GM12878 (cell line): ENCODE results near the gene EPB41. TPM values are rescaled to one million over a fixed set of nuclear protein-coding genes. Genes with fewer than 3 reads are reported as not detected.

ENCODE experiments used
- ATAC-seq: fragments of 200-7000 bp; cut with Tn5 transposase; 3 replicates; pipeline ENCODE4 v1.9.1; 2020; ENCODE audit warnings: mild to moderate bottlenecking, moderate library complexity
- BruUV-seq: library from RNA; stranded (reverse); fragments of 400-500 nt; replicated peaks from 2 replicates; lab custom pipeline; 2021; lab: Mats Ljungman, UMichigan
- CTCF ChIA-PET: fragments of 300-600 bp; sonication (Branson Sonifier 250); formaldehyde crosslinking; extraction: SDS; loops from one replicate; lab custom pipeline; 2021; ENCODE audit warnings: inconsistent platforms; lab: Yijun Ruan, JAX
- POLR2A ChIA-PET: fragments of 350-600 bp; formaldehyde crosslinking; extraction: SDS; loops from one replicate; lab custom pipeline; 2021; ENCODE audit warnings: inconsistent platforms; lab: Charles Lee
- RAD21 ChIA-PET: fragments of 300-600 bp; sonication (Branson Sonifier 250); formaldehyde crosslinking; loops from one replicate; lab custom pipeline; 2023; ENCODE audit warnings: antibody characterized with exemption; ENCODE audit not compliant: unreplicated experiment; lab: Charles Lee
- SMC1A ChIA-PET: fragments of 300-600 bp; sonication (Branson Sonifier 250); formaldehyde crosslinking; loops from one replicate; lab custom pipeline; 2023; ENCODE audit not compliant: unreplicated experiment, uncharacterized antibody; lab: Charles Lee
- DNase-seq: peaks from one replicate; pipeline ENCODE4 v3.0.0-alpha.2; 2011; ENCODE audit warnings: low read depth, low spot score
- FAIRE-seq: peaks from 3 replicates; lab custom pipeline; 2011; peaks lifted over from hg19 to GRCh38; lab: Jason Lieb, UNC
- H2AFZ ChIP-seq: 2 replicates; pipeline ENCODE4 v1.6.0; 2011; ENCODE audit warnings: low read depth, low read length, control low read depth; ENCODE audit not compliant: control insufficient read depth
- H3K27ac ChIP-seq: 2 replicates; pipeline ENCODE4 v1.5.1; 2011; ENCODE audit warnings: control low read depth; ENCODE audit not compliant: control insufficient read depth, insufficient read depth
- H3K27me3 ChIP-seq, 2 experiments: replicated peaks in 1 of 2; 2 replicates each; pipeline versions ENCODE4 v1.6.0 to v1.6.1; 2011; ENCODE audit warnings: low read length in 1 of 2; ENCODE audit not compliant: control insufficient read depth in 2 of 2, insufficient read depth in 2 of 2
- H3K36me3 ChIP-seq, 2 experiments: 2 replicates each; pipeline ENCODE4 v1.5.1; 2011; ENCODE audit warnings: low read length in 1 of 2; ENCODE audit not compliant: control insufficient read depth in 2 of 2, insufficient read depth in 2 of 2
- H3K4me1 ChIP-seq: 2 replicates; pipeline ENCODE4 v1.6.1; 2011; ENCODE audit warnings: mild to moderate bottlenecking, low read length, moderate library complexity, mixed read lengths; ENCODE audit not compliant: control insufficient read depth, insufficient read depth
- H3K4me2 ChIP-seq: 2 replicates; pipeline ENCODE4 v1.6.0; 2011; ENCODE audit warnings: control low read depth; ENCODE audit not compliant: control insufficient read depth, insufficient read depth
- H3K4me3 ChIP-seq: fragments of 200-600 bp; sonication (generic); 2 replicates; pipeline ENCODE4 v1.5.1; 2016
- H3K79me2 ChIP-seq: 2 replicates; pipeline ENCODE4 v1.6.0; 2011; ENCODE audit warnings: low read length; ENCODE audit not compliant: control insufficient read depth, insufficient read depth
- H3K9ac ChIP-seq: 2 replicates; pipeline ENCODE4 v1.8.0; 2011; ENCODE audit warnings: low read length, control low read depth, mixed read lengths; ENCODE audit not compliant: control insufficient read depth, insufficient read depth
- H3K9me3 ChIP-seq: replicated peaks from 3 replicates; pipeline ENCODE4 v1.5.1; 2011; ENCODE audit warnings: mild to moderate bottlenecking, low read length; ENCODE audit not compliant: control insufficient read depth, insufficient read depth
- H4K20me1 ChIP-seq: 2 replicates; pipeline ENCODE4 v1.6.0; 2011; ENCODE audit not compliant: control insufficient read depth, insufficient read depth
- BCL3 ChIP-seq: IDR thresholded peaks from 2 replicates; pipeline ENCODE4 v1.6.1; 2011; ENCODE audit warnings: borderline replicate concordance, low read depth, mild to moderate bottlenecking, moderate library complexity, low read length; ENCODE audit not compliant: insufficient read depth, poor library complexity, severe bottlenecking
- CBX3 ChIP-seq: fragments of 200-600 bp; sonication (generic); IDR thresholded peaks from 2 replicates; pipeline ENCODE4 v1.6.1; 2016; ENCODE audit warnings: low read depth, borderline replicate concordance
- CHD1 ChIP-seq: IDR thresholded peaks from 2 replicates; pipeline ENCODE4 v1.6.1; 2012; ENCODE audit warnings: low read depth, low read length, improper control_type of control experiment
- ESRRA ChIP-seq: IDR thresholded peaks from 2 replicates; pipeline ENCODE4 v1.6.1; 2012; ENCODE audit warnings: mild to moderate bottlenecking, low read length, improper control_type of control experiment
- MEF2A ChIP-seq: IDR thresholded peaks from 2 replicates; pipeline ENCODE4 v1.6.1; 2011; ENCODE audit warnings: low read depth, mild to moderate bottlenecking, low read length, moderate library complexity; ENCODE audit not compliant: insufficient read depth
- WGBS: methylation state at CpG from one replicate; pipeline ENCODE4 v1.1.6; 2016; ENCODE audit warnings: low lambda C conversion rate; ENCODE audit not compliant: insufficient replicate concordance, insufficient coverage; ENCODE audit errors: missing lambda C conversion rate; 5-methylcytosine and 5-hydroxymethylcytosine counted together
- in situ Hi-C: fragments of 300-500 bp; cut with MboI; formaldehyde crosslinking; loops from 9 replicates; pipeline ENCODE4 v1.14.3; 2018; ENCODE audit warnings: mixed read lengths
- intact Hi-C: fragments of 100-400 bp; cut with micrococcal nuclease; formaldehyde crosslinking; loops from one replicate; pipeline ENCODE4 v1.14.2; 2022; ENCODE audit not compliant: unreplicated experiment
- polyA plus RNA-seq, 11 experiments: library from polyadenylated mRNA; depleted of rRNA in 4 of 11; unstranded in 6 of 11; stranded (reverse) in 5 of 11; fragments of >200 nt; fragmentation: Nextera tagmentation in 4 of 11; fragmentation: Illumina TruSeq in 1 of 11; extraction: Ambion mirVana in 4 of 11; extraction: Trizol in 1 of 11; gene quantifications; 1 replicate in 1 of 11; 2 replicates in 10 of 11; pipeline versions ENCODE4 v1.2.1 to v1.2.3, GENCODE V29; 2011 to 2016; ENCODE audit warnings: inconsistent platforms in 2 of 11, missing spikeins in 2 of 11, low read depth in 1 of 11
- total RNA-seq, 4 experiments: library from RNA; depleted of rRNA in 3 of 4; stranded (reverse); fragments of >200 nt in 3 of 4; fragmentation: Illumina TruSeq in 1 of 4; extraction: Trizol in 1 of 4; gene quantifications; 2 replicates each; pipeline versions ENCODE4 v1.2.1 to v1.2.3, GENCODE V29; 2013 to 2021

EPB41 gene
- total and polyA plus RNA-seq, 10 of the 15 experiments (the other 5 are each of a cell fraction or from before 2014, with no cell fraction given): 1.1 to 77.6 (median 58.8) TPM

GRCh38 chr1:28895896-28896608 lies 18.3 kb upstream of the EPB41 start:
- Histone ChIP-seq H3K27ac (no peak overlapping the region), H3K4me3 (no peak overlapping the region), H3K36me3 (no peaks in the 10 kb centered on the region), H3K4me2 (no peak overlapping the region), H3K27me3 (no peaks in the 10 kb centered on the region), H3K4me1 (no peaks in the 10 kb centered on the region), H3K9me3 (no peaks in the 10 kb centered on the region), H2AFZ (no peak overlapping the region), H4K20me1 (no peaks in the 10 kb centered on the region), H3K79me2 (no peaks in the 10 kb centered on the region), H3K9ac (no peak overlapping the region)
- WGBS: 81% methylated on average over 4 of the region's 4 CpGs
- POLR2A ChIA-PET: no interaction called here
- CTCF ChIA-PET: no interaction called here
- SMC1A ChIA-PET: interaction anchor here (0.6 to 1.9 kb wide), 2 partner anchors 111 to 156 kb away, joined by 3 to 4 read pairs; no protein-coding TSS in a partner anchor
- RAD21 ChIA-PET: interaction anchor here (3.3 kb wide), 1 partner anchor 137 kb away, joined by 21 read pairs; no protein-coding TSS in a partner anchor
- in situ Hi-C loops: no loop called here
- intact Hi-C loops: no loop called here
- no peak for DNase-seq
- no peak for FAIRE-seq
- no peak for TF ChIP-seq ESRRA
- BruUV-seq: no TSS peak
- no peak for ATAC-seq

GRCh38 chr1:28896609-28896986 lies 17.8 kb upstream of the EPB41 start:
- no peaks in the 10 kb centered on the region for H3K9me3 ChIP-seq
- ChIA-PET RAD21 (no interaction called here), SMC1A (no interaction called here), CTCF (no interaction called here), POLR2A (no interaction called here)
- TF ChIP-seq MEF2A: no peak
- no peak for TF ChIP-seq BCL3
- no peak for TF ChIP-seq CBX3
- TF ChIP-seq CHD1: no peak
- ATAC-seq (no peak), FAIRE-seq (no peak), DNase-seq (no peak)
- H3K27me3 ChIP-seq: no peaks in the 10 kb centered on the region
- no peaks in the 10 kb centered on the region for H3K36me3 ChIP-seq
- H3K27ac ChIP-seq: no peak overlapping the region
- H2AFZ ChIP-seq: no peak overlapping the region
- 38% methylated on average over 3 of the region's 3 CpGs for WGBS
- in situ Hi-C loops: no loop called here
- no peak overlapping the region for H3K4me2 ChIP-seq
- BruUV-seq: no TSS peak
- H3K79me2 ChIP-seq: no peaks in the 10 kb centered on the region
- H3K4me1 ChIP-seq: no peaks in the 10 kb centered on the region
- H3K9ac ChIP-seq: no peak overlapping the region
- intact Hi-C loops: no loop called here
- H4K20me1 ChIP-seq: no peaks in the 10 kb centered on the region
- no peak overlapping the region for H3K4me3 ChIP-seq
